Astrocyte of the spinal cord (primary cell): ENCODE data around the gene TLK1.

ENCODE experiments used
- DNase-seq: peaks from one replicate; pipeline ENCODE4 v3.0.0; 2011; ENCODE audit warnings: low read depth, low spot score
- H3K4me3 ChIP-seq: 2 replicates; pipeline ENCODE4 v1.5.1; 2011; ENCODE audit warnings: low read depth, mild to moderate bottlenecking, low read length, moderate library complexity
- in situ Hi-C: cut with HindIII; loops from 2 replicates; pipeline ENCODE4 v1.10.0; 2017; ENCODE audit warnings: low sequenced_read_pairs
- TF ChIP-seq, protein P1 (sequence below): IDR thresholded peaks from 2 replicates; pipeline ENCODE4 v1.5.1; 2012; ENCODE audit warnings: low read depth, mild to moderate bottlenecking, low read length, inconsistent platforms

TLK1 gene

DNA sequence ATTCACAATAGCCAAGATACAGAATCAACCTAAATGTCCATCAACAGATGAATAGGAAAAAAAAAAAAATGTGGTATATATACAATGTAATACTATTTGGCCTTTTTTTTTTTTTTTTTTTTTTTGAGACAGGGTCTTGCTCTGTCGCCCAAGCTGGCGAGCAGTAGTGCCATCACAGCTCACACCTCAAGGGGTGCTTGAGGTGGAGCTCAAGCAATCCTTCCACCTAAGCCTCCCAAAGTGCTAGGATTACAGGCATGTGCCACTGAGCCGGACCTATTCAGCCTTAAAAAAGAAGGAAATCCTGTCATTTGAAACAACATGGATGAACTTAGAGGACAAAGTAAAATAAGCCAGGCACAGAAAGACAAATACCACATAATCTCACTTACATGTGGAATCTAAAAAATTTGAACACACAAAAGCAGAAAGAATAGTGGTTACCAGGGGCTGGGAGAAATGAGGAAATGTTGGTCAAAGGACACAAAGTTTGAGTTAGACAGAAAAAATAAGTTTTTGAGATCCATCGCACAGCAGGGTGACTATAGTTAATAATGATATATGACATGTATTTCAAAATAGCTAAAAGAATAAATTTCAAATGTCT lies 26.0 kb downstream of the TLK1 start:
- TF ChIP-seq, protein P1, sequence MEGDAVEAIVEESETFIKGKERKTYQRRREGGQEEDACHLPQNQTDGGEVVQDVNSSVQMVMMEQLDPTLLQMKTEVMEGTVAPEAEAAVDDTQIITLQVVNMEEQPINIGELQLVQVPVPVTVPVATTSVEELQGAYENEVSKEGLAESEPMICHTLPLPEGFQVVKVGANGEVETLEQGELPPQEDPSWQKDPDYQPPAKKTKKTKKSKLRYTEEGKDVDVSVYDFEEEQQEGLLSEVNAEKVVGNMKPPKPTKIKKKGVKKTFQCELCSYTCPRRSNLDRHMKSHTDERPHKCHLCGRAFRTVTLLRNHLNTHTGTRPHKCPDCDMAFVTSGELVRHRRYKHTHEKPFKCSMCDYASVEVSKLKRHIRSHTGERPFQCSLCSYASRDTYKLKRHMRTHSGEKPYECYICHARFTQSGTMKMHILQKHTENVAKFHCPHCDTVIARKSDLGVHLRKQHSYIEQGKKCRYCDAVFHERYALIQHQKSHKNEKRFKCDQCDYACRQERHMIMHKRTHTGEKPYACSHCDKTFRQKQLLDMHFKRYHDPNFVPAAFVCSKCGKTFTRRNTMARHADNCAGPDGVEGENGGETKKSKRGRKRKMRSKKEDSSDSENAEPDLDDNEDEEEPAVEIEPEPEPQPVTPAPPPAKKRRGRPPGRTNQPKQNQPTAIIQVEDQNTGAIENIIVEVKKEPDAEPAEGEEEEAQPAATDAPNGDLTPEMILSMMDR: no peak
- in situ Hi-C loops: no loop called here
- DNase-seq: no peak
- no peak overlapping the region for H3K4me3 ChIP-seq

DNA sequence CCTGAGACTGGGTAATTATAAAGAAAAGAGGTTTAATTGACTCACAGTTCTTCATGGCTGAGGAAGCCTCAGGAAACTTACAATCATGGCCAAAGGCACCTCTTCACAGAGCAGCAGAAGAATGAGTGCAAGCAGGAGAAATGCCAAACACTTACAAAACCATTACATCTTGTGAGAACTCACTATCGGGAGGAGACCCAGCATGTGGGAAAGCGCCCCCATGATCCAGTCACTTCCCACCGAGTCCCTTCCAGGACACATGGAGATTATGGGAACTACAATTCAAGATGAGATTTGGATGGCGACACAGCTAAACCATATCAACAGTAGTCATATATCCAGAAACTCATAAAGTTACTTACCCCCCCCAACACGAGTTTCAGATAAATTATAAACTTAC lies 28.6 kb downstream of the TLK1 start:
- no peak overlapping the region for H3K4me3 ChIP-seq
- TF ChIP-seq, protein P1: no peak
- no peak for DNase-seq
- in situ Hi-C loops: no loop called here

DNA sequence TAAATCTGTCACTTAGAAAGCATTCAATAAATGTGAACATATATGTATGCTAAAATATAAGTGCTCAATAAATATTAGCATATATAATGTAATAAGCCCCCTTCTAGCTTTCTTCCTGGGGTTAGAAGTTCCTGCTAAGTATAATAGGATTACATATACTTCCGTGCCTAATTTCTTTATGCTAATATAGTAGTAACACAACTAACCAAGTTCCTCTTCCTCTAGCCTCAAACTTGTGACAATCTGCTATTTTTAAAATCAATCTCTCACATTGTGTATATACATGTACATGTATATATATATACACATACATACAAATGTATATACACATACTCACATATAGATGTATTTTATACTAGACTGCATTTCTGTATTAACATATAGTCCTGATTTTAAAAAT lies 32.2 kb downstream of the TLK1 start:
- TF ChIP-seq, protein P1: no peak
- no peak overlapping the region for H3K4me3 ChIP-seq
- no peak for DNase-seq
- in situ Hi-C loops: no loop called here

DNA sequence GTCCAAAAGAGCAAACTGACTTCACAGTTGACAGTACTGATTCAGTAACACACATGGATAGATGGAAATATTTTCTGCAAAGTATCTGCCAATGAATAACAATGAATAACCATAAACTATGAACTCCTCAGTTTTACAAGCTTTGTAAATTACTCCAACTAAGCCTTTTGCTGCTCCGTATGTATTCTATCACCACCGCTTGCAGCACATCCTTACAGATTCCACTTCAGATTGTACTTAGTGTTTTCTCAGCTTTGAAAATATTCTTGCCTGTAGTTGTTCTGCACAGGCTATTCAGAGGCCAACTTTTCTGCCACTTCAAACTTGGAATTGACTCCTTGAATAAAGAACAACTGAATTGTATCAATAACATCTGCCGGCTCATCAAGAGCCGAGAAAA lies 36.2 kb downstream of the TLK1 start:
- in situ Hi-C loops: no loop called here
- no peak for DNase-seq
- TF ChIP-seq, protein P1: no peak
- no peak overlapping the region for H3K4me3 ChIP-seq

DNA sequence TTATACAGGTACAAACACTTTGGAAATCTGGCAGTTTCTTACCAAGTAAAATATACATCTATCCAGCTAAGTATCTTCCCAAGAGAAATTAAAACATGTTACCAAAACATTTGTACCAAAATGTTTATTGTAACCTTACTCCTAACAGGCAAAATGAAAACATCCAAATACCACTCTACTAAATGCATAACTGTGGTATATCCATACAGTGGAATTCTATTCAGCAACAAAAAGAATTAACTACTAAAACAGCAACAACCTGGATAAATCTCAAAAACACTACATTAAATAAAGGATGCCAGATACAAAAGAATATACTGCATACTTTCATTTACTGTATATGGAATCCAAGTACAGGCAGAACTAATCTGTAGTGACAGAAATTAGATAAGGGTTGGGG lies 51.1 kb downstream of the TLK1 start:
- no peak for DNase-seq
- in situ Hi-C loops: no loop called here
- TF ChIP-seq, protein P1: no peak
- H3K4me3 ChIP-seq: no peak overlapping the region

DNA sequence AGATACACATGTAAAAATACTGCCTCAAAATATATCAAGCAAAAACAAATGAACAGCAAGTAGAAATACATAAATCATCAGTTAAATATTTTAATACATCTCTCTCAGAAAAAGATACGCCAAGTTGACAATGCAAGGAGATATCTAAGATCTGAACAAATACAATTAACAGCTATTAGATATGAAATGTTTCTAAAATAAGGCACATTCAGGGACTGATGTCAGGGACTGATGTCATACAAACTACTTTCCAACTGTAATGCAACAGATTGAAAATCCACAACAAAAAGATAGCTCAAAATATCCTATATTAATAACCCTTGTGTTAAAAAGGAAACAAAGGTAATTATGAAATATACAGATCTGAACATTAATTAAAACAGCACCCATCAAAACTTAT lies 51.7 kb downstream of the TLK1 start:
- DNase-seq: no peak
- no peak overlapping the region for H3K4me3 ChIP-seq
- in situ Hi-C loops: no loop called here
- TF ChIP-seq, protein P1: no peak

DNA sequence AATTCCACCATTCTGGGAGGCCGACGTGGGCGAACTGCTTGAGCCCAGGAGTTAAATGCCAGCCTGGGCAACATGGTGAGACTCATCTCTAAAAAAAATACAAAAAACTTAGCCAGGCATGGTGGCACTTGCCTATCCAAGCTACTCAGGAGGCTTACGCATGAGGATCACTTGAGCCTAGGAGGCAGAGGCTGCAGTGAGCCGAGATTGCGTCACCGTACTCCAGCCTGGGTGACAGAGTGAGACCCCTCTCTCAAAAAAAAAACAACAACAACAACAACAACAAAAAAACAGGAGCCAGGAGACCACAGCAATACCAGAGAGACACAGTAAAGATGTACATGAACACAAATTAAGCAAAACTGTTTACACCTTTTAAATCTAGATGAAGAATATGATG lies 52.9 kb downstream of the TLK1 start:
- H3K4me3 ChIP-seq: no peak overlapping the region
- in situ Hi-C loops: no loop called here
- no peak for DNase-seq
- TF ChIP-seq, protein P1: no peak
